CD4-positive, alpha-beta T cell treated with Interleukin-6 for 4 hours (primary cell): Measurements from ENCODE around the gene PLEKHD1.

Source experiments
- DNase-seq: peaks from one replicate; pipeline ENCODE4 v3.0.0-alpha.2; 2020; ENCODE audit warnings: mixed read lengths

Gene PLEKHD1

GRCh38 chr14:69522026-69522425 lies 37.5 kb downstream of the PLEKHD1 start:
- no peak for DNase-seq

GRCh38 chr14:69525896-69526295 lies 41.4 kb downstream of the PLEKHD1 start:
- no peak for DNase-seq

GRCh38 chr14:69527635-69528034 lies 43.1 kb downstream of the PLEKHD1 start:
- DNase-seq: no peak

- no peak for DNase-seq
These were observed 43.6 kb downstream of the PLEKHD1 start for GRCh38 chr14:69528143-69528542.

GRCh38 chr14:69528930-69529329 lies 44.4 kb downstream of the PLEKHD1 start:
- DNase-seq: no peak

GRCh38 chr14:69529563-69529962 lies 45.0 kb downstream of the PLEKHD1 start:
- DNase-seq: no peak

GRCh38 chr14:69530095-69530494 lies 45.6 kb downstream of the PLEKHD1 start:
- DNase-seq: no peak

GRCh38 chr14:69531135-69531534 lies 46.6 kb downstream of the PLEKHD1 start:
- no peak for DNase-seq

GRCh38 chr14:69532561-69533340 lies 48.2 kb downstream of the PLEKHD1 start:
- no peak for DNase-seq

- no peak for DNase-seq
These were observed 50.8 kb downstream of the PLEKHD1 start for GRCh38 chr14:69535230-69535848.

- DNase-seq: no peak
These were observed 52.4 kb downstream of the PLEKHD1 start for GRCh38 chr14:69536971-69537370.

GRCh38 chr14:69537900-69538299 lies 53.4 kb downstream of the PLEKHD1 start:
- DNase-seq: no peak

GRCh38 chr14:69538766-69539165 lies 54.2 kb downstream of the PLEKHD1 start:
- no peak for DNase-seq

GRCh38 chr14:69539631-69540410 lies 55.3 kb downstream of the PLEKHD1 start:
- no peak for DNase-seq

GRCh38 chr14:69540654-69541335 lies 56.3 kb downstream of the PLEKHD1 start:
- DNase-seq: no peak

- no peak for DNase-seq
These were observed 57.8 kb downstream of the PLEKHD1 start for GRCh38 chr14:69542311-69542710.

- DNase-seq: peak; percentile 31
These were observed 59.0 kb downstream of the PLEKHD1 start for GRCh38 chr14:69543341-69544115.

- no peak for DNase-seq
These were observed 63.3 kb downstream of the PLEKHD1 start for GRCh38 chr14:69547701-69548348.

- DNase-seq: no peak
These were observed 64.0 kb downstream of the PLEKHD1 start for GRCh38 chr14:69548566-69548965.

- no peak for DNase-seq
These were observed 67.0 kb downstream of the PLEKHD1 start for GRCh38 chr14:69551511-69551910.

- no peak for DNase-seq
These were observed 68.7 kb downstream of the PLEKHD1 start for GRCh38 chr14:69553252-69553651.

GRCh38 chr14:69554500-69554899 lies 70.0 kb downstream of the PLEKHD1 start:
- DNase-seq: no peak
